ENCODE data around the gene ABCD4.

ABCD4 gene

GRCh38 chr14:74309125-74310022 lies 6.6 kb upstream of the ABCD4 start:
- no peaks in the 10 kb centered on the region for H3K27me3 ChIP-seq (ENCODE audit: insufficient read depth, poor library complexity, severe bottlenecking)
- TF ChIP-seq GABPA (IDR thresholded peaks at IDR 0.05; ENCODE audit: low read depth) (no peak), SPI1 (IDR thresholded peaks at IDR 0.05; ENCODE audit: borderline replicate concordance, low read depth) (peak; percentile 30; the same call in 1 of the 2 replicates), CTCF (IDR thresholded peaks at IDR 0.05; ENCODE audit: insufficient read depth, low read length) (no peak), POLR2AphosphoS5 (IDR thresholded peaks at IDR 0.05; ENCODE audit: low read depth) (no peak)
- no peak overlapping the region for H3K4me3 ChIP-seq (replicated peaks; ENCODE audit: insufficient read depth, low read length)
- DNase-seq (ENCODE audit: low read depth in 1 of 2, low spot score in 1 of 2), result no peak
- H3K27ac ChIP-seq (replicated peaks), result no peak overlapping the region

- H3K27me3 ChIP-seq (ENCODE audit: insufficient read depth, poor library complexity, severe bottlenecking), result no peaks in the 10 kb centered on the region
- H3K27ac ChIP-seq (replicated peaks), result no peak overlapping the region
- DNase-seq (ENCODE audit: low read depth in 1 of 2, low spot score in 1 of 2), result no peak
- TF ChIP-seq REST (IDR thresholded peaks at IDR 0.05; ENCODE audit: insufficient replicate concordance, low read depth) (no peak), CTCF (IDR thresholded peaks at IDR 0.05; ENCODE audit: insufficient read depth, low read length) (no peak), GABPA (IDR thresholded peaks at IDR 0.05; ENCODE audit: low read depth) (no peak), POLR2AphosphoS5 (IDR thresholded peaks at IDR 0.05; ENCODE audit: low read depth) (no peak), SPI1 (IDR thresholded peaks at IDR 0.05; ENCODE audit: borderline replicate concordance, low read depth) (no peak)
- no peak overlapping the region for H3K4me3 ChIP-seq (replicated peaks; ENCODE audit: insufficient read depth, low read length)
Observed at GRCh38 chr14:74308695-74309094, 6.0 kb upstream of the ABCD4 start.

- peak; percentile 15 to 29 for DNase-seq (ENCODE audit: low read depth in 1 of 2, low spot score in 1 of 2)
- Histone ChIP-seq H3K4me3 (replicated peaks; ENCODE audit: insufficient read depth, low read length) (peak overlapping the region; percentile 78), H3K27ac (replicated peaks) (peak overlapping the region; percentile 69), H3K27me3 (ENCODE audit: insufficient read depth, poor library complexity, severe bottlenecking) (no peaks in the 10 kb centered on the region)
- TF ChIP-seq SPI1 (IDR thresholded peaks at IDR 0.05; ENCODE audit: borderline replicate concordance, low read depth) (peak; percentile 27; the same call in 1 of the 2 replicates), POLR2AphosphoS5 (IDR thresholded peaks at IDR 0.05; ENCODE audit: low read depth) (no peak), REST (IDR thresholded peaks at IDR 0.05; ENCODE audit: insufficient replicate concordance, low read depth) (no peak), CTCF (IDR thresholded peaks at IDR 0.05; ENCODE audit: insufficient read depth, low read length) (peak; percentile 10), GABPA (IDR thresholded peaks at IDR 0.05; ENCODE audit: low read depth) (no peak)
Observed at GRCh38 chr14:74302152-74302628, 544 bp downstream of the ABCD4 start.

Data from HL-60 (cell line).